Lower leg skin (tissue), 3 donors: ENCODE results near the gene CRIP1.

ENCODE experiments used
- POLR2A ChIP-seq, 2 donors: fragments of 450-650 bp; IDR thresholded peaks; one replicate each; pipeline ENCODE4 v1.6.1; 2016 to 2017; ENCODE audit warnings: antibody characterized with exemption in 2 of 2, mild to moderate bottlenecking in 1 of 2, moderate library complexity in 1 of 2
- TF ChIP-seq, protein P1 (sequence below), 3 donors: fragments of 450-650 bp; IDR thresholded peaks; one replicate each; pipeline ENCODE4 v1.5.1; 2016; ENCODE audit warnings: antibody characterized with exemption in 3 of 3, mild to moderate bottlenecking in 3 of 3, moderate library complexity in 2 of 3

DNA sequence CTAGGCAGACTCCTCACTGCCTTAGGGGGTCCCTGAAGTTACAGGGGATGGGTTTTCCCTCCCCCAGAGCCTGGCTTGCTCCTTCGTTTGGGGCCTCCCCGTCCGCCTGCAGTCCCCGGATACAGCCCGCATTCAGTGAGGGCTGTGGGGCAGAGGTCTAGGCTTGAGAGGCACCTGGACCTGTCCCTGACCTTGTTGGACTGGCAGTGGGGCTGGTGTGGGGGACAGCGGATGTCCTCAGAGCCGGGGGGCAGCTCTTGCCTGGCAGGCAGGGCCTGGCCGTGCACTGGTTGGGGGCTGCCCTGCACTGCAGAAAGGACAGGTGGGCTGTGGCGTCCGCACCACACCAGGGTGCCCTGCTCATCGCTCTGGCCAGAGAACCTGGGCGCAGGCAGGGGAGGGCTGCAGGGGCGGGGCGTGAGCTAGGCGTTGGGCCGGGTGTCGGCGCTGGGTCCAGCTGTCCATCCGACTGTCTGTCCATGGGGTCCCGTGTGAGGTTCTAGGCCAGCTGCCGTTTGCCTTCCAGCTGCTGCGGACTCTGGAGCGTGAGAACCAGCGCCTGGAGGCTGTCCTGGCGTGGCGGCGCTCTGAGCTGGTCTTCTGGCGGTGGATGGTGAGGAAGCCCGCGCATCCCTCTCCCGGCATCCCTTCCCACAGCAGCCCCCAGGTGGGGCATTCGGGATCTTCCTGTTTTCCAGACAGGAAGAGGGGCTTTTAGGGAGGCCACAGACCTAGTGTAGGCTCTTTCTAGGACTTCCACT lies 10.3 kb downstream of the CRIP1 start:
- TF ChIP-seq, protein P1, sequence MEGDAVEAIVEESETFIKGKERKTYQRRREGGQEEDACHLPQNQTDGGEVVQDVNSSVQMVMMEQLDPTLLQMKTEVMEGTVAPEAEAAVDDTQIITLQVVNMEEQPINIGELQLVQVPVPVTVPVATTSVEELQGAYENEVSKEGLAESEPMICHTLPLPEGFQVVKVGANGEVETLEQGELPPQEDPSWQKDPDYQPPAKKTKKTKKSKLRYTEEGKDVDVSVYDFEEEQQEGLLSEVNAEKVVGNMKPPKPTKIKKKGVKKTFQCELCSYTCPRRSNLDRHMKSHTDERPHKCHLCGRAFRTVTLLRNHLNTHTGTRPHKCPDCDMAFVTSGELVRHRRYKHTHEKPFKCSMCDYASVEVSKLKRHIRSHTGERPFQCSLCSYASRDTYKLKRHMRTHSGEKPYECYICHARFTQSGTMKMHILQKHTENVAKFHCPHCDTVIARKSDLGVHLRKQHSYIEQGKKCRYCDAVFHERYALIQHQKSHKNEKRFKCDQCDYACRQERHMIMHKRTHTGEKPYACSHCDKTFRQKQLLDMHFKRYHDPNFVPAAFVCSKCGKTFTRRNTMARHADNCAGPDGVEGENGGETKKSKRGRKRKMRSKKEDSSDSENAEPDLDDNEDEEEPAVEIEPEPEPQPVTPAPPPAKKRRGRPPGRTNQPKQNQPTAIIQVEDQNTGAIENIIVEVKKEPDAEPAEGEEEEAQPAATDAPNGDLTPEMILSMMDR (IDR thresholded peaks at IDR 0.05), result no peak
- no peak for TF ChIP-seq POLR2A (IDR thresholded peaks at IDR 0.05)
